Measurements from ENCODE around the gene C16orf96.

DNA sequence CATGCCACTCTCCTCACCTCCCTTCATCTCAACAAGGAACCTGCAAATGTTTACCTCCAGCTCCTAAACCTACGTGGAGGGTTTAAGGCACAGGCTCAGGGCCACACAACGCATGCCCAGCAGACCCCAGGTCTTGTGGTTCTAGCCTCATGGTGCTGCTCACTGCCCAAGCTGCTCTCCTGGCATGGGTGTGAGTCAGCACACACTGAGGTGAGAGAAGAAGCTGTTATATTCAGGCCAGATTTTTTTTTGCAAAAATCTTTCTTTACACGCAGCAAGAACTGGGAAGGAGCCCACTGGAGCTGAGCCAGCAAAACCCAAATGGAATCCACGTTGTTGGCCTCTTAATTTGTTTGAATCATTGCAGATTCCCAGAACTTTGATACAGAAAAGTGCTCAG is 5.5 kb upstream of the C16orf96 start:
- TF ChIP-seq CTCF (IDR thresholded peaks at IDR 0.05) (no peak), PBX3 (IDR thresholded peaks at IDR 0.05) (no peak), BHLHE40 (IDR thresholded peaks at IDR 0.05; ENCODE audit: low read depth, low read length) (no peak), KDM1A (IDR thresholded peaks at IDR 0.05; ENCODE audit: low read depth) (no peak), RARB (CRISPR knock-in tag; IDR thresholded peaks at IDR 0.05) (no peak), POLR2A (IDR thresholded peaks at IDR 0.05; ENCODE audit: low read length) (no peak)
- TF ChIP-seq, protein P1, sequence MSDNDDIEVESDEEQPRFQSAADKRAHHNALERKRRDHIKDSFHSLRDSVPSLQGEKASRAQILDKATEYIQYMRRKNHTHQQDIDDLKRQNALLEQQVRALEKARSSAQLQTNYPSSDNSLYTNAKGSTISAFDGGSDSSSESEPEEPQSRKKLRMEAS (IDR thresholded peaks at IDR 0.05): no peak
- TF ChIP-seq, protein P2, sequence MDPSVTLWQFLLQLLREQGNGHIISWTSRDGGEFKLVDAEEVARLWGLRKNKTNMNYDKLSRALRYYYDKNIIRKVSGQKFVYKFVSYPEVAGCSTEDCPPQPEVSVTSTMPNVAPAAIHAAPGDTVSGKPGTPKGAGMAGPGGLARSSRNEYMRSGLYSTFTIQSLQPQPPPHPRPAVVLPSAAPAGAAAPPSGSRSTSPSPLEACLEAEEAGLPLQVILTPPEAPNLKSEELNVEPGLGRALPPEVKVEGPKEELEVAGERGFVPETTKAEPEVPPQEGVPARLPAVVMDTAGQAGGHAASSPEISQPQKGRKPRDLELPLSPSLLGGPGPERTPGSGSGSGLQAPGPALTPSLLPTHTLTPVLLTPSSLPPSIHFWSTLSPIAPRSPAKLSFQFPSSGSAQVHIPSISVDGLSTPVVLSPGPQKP (IDR thresholded peaks at IDR 0.05; ENCODE audit: low read depth, low read length): no peak

Data from A549 (cell line).